CD4-positive, alpha-beta T cell treated with Interleukin-4 for 4 hours (primary cell): ENCODE data around the gene RPA1.
"Not testable (repeated sequence)": the region's sequence is repeated elsewhere in the genome, so short reads cannot be mapped to it uniquely, and the experiment has no call there.

Source experiments
- DNase-seq: peaks from one replicate; pipeline ENCODE4 v3.0.0-alpha.2; 2020

Gene RPA1

GRCh38 chr17:1829592-1830257, at the start of gene RPA1, which contains the start of gene SMYD4:
Gene RPA1, plus strand, starts transcription at chr17:1830005. Its CDS starts 89 bp downstream, at chr17:1830094.
Gene SMYD4, minus strand, starts transcription at chr17:1829902. Its CDS starts 1,908 bp downstream, at chr17:1827994.
- DNase-seq: peak; percentile 82

GRCh38 chr17:1782171-1782567, 47.6 kb upstream of the RPA1 start:
- DNase-seq: no peak

DNA sequence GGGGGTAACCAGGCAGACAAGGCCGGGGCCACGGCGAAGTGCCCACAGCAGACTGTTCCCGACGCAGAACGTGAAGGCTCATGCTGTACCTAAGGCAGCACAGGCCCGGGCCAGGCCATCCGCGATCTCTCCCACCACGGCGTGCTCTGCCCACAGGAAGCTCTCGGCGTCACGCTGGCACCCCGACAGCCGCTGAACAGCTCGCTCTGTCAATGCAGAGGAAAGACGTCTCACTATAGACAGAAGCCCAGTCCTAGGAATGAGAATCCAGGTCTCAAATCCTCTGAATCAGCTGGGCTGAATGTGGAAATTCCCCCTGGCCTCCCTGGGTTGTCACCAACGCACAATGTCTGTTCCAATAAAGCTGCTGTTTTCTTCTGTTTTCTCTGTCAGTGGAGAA, 46.5 kb upstream of the RPA1 start:
- no peak for DNase-seq

DNA sequence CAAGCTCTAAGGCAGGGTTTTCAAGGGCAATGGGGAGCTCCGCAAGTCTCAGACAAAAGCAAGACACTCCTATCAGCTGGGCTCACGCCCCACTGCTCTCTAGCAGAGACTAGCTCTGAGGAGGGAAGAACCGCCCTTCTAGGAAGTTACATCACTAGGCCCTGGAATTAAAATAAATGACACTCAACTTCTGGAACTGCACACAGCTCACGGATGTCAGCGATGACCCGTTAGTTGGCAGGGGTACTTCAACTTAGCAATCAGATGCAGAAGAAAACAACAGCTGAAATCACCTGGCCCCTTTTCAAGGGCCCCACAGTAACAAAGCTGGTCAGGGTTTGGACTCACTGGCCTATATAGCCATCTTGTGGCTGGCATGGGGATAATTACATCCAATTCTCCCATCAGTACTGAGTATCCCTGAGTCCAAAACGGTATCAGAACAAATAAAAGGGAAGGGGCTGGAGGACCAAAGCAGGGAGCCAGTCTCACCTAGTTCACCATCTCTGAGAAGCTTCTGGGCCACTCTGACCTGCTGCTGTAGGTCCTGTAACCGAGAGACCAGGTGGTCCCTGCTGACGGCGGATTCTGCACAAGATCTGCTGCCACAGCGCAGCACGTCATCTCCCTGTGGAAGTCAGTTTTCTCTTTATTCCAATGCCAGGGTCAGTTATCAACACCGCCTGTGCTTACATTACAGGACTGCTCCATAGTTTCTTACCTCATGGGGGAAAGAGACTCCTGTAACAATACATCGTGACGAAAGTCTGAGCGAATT, 45.8 kb upstream of the RPA1 start:
- DNase-seq: peak; percentile 13

GRCh38 chr17:1785930-1786329, 43.9 kb upstream of the RPA1 start:
- DNase-seq: no peak

- no peak for DNase-seq
These were observed 43.1 kb upstream of the RPA1 start for GRCh38 chr17:1786708-1787107.

DNA sequence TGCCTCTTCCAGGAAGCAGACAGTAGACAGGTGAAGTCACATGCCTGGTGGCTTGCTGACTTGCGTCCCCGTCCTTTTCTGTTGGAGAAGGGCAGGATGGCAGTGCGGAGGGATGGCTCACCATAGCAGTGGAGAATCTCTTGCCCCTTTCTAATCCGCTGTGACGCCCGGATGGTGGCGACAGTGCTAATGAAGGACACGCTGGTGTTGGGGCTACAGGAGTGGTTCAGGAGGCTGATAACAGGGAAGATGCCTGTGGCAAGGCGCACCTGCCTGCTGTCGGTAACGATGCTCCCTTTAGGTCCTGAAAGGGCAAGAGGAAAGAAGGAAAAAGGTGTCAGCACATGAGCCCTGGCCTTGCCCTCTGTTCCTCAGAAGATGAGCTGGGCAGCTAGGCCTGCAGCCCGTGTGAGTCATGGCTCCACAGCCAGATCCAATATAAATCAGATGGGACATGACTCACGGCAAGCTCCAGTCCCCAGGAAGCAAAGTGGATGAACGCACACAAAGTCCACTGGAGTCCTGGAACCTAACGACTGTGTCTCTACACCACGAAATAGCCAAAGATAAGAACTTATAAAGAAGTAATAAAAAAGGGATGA, 42.4 kb upstream of the RPA1 start:
- no peak for DNase-seq

- no peak for DNase-seq
These were observed 39.9 kb upstream of the RPA1 start for GRCh38 chr17:1789936-1790335.

- no peak for DNase-seq
These were observed 37.0 kb upstream of the RPA1 start for GRCh38 chr17:1792495-1793446.

DNA sequence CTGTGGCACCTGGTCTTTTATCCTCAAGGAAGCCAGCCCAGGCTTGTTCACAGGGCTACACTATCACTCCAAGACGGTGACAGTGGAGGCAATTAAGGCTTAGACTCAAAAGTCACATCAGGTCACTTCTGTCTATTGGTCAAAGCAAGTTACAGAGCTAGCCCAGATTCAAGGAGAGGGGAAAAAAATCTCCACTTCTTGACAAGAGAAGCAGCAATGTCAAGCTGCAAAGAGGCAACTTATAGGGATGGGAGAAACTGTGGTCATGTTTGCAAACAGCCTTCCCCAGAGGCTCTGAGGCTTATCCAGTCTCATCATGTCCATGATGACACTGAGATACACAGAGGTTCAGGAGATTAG, 36.4 kb upstream of the RPA1 start:
- DNase-seq: no peak

DNA sequence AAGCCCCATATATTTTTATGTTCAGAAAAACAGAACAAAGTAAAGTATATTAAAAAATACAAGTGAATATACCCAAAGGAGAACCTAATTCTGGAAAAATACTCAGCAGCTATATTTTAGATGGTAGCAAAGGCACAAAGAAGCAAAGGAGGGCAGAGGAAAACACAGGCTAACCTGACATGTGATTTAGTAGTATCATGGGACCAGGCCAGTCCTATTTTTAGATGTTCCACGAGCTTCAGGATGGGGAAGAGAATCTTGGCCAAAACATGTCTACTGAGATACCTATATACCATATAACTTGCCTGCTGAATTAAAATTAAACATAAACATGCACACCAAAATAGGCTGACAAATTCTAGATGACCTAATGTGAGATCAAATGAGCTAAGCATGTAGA, 33.0 kb upstream of the RPA1 start:
- DNase-seq: no peak

GRCh38 chr17:1797323-1797722, 32.5 kb upstream of the RPA1 start:
- DNase-seq: no peak

GRCh38 chr17:1797846-1798245, 32.0 kb upstream of the RPA1 start:
- not testable (repeated sequence) for DNase-seq

DNA sequence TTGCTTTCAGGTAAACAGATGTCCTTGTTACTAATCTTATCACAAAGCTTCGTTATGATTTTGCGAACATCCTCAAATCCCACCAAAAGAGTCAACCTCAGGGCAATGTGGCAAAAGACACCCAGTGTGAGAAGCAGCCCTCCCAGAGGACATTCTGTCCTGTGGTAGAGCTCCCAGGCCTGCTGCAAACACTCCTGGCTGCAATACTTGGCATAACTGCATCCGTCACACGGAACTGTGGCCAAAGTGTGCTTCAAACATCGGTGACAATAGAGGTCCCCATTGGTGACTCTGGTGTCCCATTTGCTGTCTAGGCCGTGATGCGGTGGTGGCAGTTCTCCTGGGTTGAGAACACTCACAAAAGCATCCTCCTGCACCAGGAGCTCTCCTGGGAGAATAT, 29.6 kb upstream of the RPA1 start:
- no peak for DNase-seq

- DNase-seq: no peak
These were observed 29.1 kb upstream of the RPA1 start for GRCh38 chr17:1800712-1801111.

- DNase-seq: no peak
These were observed 27.4 kb upstream of the RPA1 start for GRCh38 chr17:1802429-1802828.

DNA sequence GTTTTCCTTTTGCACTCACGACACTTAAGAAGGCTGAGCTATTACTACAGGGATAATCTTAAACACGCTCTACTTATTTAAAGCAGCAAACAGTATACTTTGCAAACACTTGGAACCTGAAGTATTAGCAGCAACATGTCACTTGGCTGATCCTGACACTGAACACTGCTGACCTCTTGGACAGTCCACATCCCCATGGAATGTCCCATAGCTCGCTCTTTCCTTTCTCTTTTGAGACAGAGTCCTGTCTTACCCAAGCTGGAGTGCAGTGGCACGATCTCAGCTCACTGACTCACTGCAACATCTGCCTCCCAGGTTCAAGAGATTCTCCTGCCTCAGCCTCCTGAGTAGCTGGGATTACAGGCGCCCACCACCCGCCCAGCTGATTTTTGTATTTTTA, 26.5 kb upstream of the RPA1 start:
- DNase-seq: no peak

DNA sequence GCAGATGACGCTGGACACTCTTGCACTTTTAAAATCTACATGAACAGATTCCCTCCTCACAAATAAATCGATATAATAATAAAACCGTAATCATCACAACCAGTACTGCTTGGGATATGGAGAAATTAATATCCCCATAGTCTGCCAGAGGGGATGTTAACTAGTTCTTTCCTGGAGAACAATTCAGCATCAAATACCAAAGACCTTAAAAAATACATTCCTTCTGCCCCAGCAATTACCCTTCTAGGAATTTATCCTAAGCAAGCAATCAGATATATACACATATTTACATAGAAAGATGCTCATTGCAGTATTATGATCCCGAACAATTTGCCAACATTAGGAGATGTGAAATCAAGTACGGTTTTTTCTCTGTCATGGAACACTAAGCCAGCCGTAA, 21.9 kb upstream of the RPA1 start:
- no peak for DNase-seq

DNA sequence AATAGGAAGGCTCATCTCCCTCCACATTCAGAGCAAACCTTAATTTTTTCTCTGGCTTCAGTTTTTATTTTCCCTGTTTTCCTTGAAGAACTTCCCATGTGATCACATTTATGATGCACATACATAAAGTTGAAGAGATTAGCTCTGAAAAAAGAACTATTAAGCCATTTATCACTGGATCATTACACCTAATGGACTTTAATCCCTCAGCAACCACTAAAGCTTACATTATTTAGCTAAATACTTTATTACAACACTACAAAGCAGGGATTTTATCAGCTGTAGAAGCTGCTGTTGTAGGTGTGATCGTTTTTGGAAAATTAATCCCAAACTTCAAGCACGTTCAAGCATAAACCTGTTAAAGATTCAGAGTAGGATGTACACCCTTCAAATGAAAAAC, 21.2 kb upstream of the RPA1 start:
- DNase-seq: no peak

DNA sequence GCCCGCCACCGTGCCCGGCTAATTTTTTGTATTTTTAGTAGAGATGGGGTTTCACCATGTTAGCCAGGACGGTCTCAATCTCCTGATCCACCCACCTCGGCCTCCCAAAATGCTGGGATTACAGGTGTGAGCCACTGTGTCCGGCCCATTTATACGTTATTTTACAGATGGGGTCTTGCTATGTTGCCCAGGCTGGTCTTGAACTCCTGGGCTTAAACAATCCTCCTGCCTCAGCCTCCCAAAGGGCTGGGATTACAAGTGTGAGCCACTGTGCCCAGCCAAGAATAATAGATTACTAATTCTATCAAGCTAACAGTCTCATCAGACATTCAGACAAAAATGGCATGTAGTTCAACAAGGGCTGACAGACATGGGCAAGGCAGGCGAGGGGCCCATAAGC, 20.0 kb upstream of the RPA1 start:
- DNase-seq: not testable (repeated sequence)

- DNase-seq: no peak
These were observed 19.2 kb upstream of the RPA1 start for GRCh38 chr17:1810450-1811103.

GRCh38 chr17:1813088-1813487, 16.7 kb upstream of the RPA1 start:
- no peak for DNase-seq
